GM18861 (cell line): ENCODE results near the gene ATP8A2.
"Not testable (repeated sequence)": the region's sequence is repeated elsewhere in the genome, so short reads cannot be mapped to it uniquely, and the experiment has no call there.

ENCODE experiments used
- ATAC-seq: cut with Tn5 transposase; IDR thresholded peaks from one replicate; pipeline ENCODE4 v1.9.1; 2021; ENCODE audit not compliant: unreplicated experiment

The ATP8A2 gene

DNA sequence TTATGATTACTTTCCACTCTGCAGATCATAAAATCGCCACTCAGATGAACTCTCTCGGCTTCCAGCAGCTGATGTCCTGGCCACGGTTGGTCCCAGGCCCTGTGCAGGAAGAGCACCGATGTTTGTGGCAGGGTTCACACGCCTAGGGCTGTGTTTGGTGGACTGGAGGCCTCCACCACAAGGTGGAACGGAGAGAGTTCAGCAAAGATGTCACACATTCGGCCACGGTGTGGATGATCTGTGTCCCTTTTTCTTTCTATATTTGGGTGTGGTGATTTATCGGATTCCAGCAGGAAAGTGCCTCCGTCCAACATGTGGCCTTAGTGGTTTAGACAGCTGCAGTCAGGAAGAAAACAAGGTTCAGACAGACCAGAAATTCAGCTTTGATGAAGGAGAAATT, 680.6 kb downstream of the ATP8A2 start:
- ATAC-seq: no peak

DNA sequence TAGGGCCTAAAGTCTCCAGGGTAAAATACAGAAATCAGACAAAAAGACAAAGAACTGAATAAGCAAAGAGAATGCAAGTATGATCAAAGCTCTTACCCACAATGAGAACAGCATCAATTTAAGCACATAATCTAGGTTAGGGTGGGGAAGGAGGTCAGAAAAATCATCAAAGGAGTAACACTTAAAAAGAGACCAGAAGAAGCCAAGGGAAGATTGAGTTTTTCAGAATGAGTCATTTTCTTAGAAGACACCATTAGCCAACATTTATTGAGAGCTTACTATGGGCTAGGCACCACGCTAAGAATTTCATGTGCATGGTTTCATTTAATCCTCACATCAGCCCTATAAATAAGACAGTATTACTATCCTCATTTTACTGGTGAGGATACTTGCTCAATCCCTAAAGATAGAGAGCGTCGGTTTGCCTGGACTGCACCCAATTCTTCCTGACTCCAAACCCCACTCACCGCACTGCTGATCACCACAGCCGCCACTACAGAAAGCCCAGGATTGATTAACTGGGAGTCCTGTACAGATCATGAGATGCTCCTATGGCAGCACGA, 681.7 kb downstream of the ATP8A2 start:
- ATAC-seq: no peak

- ATAC-seq: no peak
These were observed 683.1 kb downstream of the ATP8A2 start for GRCh38 chr13:26054896-26055295.

GRCh38 chr13:26058704-26059103, 686.9 kb downstream of the ATP8A2 start:
- ATAC-seq: no peak

- no peak for ATAC-seq
These were observed 688.6 kb downstream of the ATP8A2 start for GRCh38 chr13:26060357-26060756.

DNA sequence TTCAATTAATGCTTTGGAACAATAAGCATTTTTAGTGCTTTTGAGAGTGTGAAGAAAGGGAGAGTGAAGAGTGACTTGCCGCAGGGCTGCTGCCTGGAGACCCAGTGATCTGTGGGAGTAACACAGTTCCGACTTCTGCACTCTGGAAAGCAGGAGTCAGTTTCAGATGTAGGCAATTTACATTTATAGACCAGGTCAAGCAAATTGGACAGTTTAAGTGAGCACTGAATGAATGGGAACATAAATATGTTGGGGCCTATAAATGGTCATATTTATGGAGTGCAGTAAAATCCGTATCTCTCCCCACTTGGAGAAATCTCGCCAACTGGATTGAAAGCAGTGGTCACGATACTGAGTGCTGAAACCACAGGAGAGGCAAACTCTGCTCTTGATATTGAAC, 689.5 kb downstream of the ATP8A2 start:
- no peak for ATAC-seq

GRCh38 chr13:26061947-26062346, 690.2 kb downstream of the ATP8A2 start:
- no peak for ATAC-seq

DNA sequence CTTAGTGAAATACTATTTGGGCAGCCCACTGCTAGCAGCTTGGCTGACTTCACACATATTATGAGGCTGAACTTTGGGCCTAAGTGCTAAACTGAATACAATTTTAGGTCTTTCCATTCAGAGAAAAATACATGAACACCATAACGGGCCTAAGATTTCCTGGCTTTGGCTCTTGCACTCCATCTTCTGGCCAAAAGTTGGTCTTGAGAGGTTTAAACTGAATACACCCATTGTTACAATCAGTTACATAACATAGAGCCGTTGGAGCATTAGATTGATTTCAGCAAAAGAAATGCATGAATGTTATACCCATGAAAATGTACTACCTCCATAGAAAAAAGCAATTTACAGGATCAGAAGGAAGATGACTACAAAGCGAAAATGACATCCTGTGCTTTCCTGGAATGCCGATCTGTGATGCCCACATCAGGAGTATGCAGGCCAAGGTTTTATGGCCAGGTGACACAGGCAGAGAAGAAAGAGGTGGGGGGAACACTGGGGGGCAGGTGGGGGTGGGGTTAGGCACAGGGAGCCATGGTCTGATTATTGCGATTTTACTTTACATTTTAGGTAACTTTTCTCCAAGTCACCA, 691.2 kb downstream of the ATP8A2 start:
- ATAC-seq: no peak

DNA sequence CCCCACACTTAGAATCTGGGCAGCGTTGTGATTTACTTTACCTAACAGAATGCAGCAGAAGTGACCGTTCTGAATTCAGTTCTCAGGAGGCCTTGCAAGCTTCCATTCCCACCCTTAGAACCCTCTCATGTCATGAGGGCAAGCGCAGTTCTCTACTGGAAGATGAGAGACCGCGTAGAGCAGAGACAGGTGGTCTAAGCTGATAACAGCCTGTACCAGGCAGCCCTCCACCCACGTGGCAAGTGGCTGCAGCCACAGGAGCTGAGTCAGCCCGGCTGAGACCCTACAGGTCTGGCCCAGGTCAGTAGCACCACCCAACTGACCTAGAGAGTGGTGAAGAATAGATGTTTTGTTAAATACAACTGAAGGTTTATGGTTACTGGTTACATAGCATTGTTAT, 694.7 kb downstream of the ATP8A2 start:
- not testable (repeated sequence) for ATAC-seq

DNA sequence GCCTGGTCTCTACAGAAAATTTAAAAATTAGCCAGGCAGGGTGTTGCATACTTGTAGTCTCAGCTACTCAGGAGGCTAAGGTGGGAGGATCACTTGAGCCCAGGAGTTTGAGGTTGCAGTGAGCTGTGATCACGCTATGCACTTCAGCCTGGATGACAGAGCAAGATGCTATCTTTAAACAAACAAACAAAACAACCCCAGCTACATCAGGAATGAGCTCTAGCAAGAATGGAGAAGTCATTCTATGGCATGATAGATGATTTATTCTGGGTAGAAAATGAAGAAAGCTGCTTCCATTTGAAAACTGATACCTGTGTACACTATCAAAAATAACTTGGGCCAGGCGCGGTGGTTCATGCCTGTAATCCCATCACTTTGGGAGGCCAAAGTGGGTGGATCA, 695.8 kb downstream of the ATP8A2 start:
- ATAC-seq: no peak

- ATAC-seq: not testable (repeated sequence)
These were observed 696.6 kb downstream of the ATP8A2 start for GRCh38 chr13:26068372-26068771.

GRCh38 chr13:26069642-26070041, 697.9 kb downstream of the ATP8A2 start:
- ATAC-seq: not testable (repeated sequence)

- ATAC-seq: no peak
These were observed 699.9 kb downstream of the ATP8A2 start for GRCh38 chr13:26071691-26072090.

GRCh38 chr13:26072335-26072734, 700.6 kb downstream of the ATP8A2 start:
- ATAC-seq: not testable (repeated sequence)

DNA sequence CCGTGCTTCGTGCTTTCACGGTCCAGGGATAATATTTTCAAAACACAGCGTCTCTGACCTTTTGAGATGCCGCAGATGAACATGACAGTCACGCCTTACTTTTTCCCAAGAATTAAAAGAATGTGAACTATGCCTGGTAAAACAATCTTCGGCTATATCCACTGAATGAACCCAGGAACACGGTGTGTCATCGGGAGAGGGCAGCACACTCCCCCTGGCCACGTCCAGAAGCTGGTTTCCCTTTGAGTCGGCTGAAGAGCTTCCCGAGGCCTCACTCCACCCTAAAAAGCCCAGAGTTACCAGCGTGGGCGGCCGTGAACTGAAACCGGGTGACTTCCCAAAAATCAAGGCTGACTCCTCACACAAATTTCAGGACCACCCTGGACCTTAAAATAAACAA, 702.9 kb downstream of the ATP8A2 start:
- no peak for ATAC-seq
